K562 (cell line): ENCODE results near the gene RBMX. TPM values are rescaled to one million over a fixed set of nuclear protein-coding genes. Genes with fewer than 3 reads are reported as not detected.

Experiments
- CBX8 ChIP-seq: fragments of 200-600 bp; sonication (generic); IDR thresholded peaks from 2 replicates; pipeline ENCODE4 v1.6.1; 2012; ENCODE audit warnings: borderline replicate concordance, mixed run types, low read depth, mild to moderate bottlenecking, moderate library complexity, mixed read lengths, low read length, control low read depth, inconsistent platforms; ENCODE audit not compliant: poor library complexity, severe bottlenecking; ENCODE audit errors: extremely low read depth
- ERF ChIP-seq: fragments of 450-650 bp; formaldehyde crosslinking; IDR thresholded peaks from 2 replicates; pipeline ENCODE4 v1.4.0; 2020; ENCODE audit warnings: mild to moderate bottlenecking, mixed read lengths
- MYC ChIP-seq, 2 experiments: fragments of 250-450 bp in 1 of 2; sonication (Bioruptor Pico) in 1 of 2; IDR thresholded peaks; 2 replicates each; pipeline versions ENCODE4 v1.5.1 to v1.6.1; 2012 to 2021; ENCODE audit warnings: low read depth in 2 of 2, borderline replicate concordance in 1 of 2, improper control_type of control experiment in 1 of 2, low read length in 1 of 2, mild to moderate bottlenecking in 1 of 2, moderate library complexity in 1 of 2
- NUFIP1 ChIP-seq: fragments of 450-650 bp; IDR thresholded peaks from 2 replicates; pipeline ENCODE4 v1.6.1; 2018; ENCODE audit not compliant: partially characterized antibody
- POLR3G ChIP-seq: IDR thresholded peaks from 2 replicates; pipeline ENCODE4 v1.6.1; 2011; ENCODE audit not compliant: insufficient read length, insufficient replicate concordance; ENCODE audit errors: extremely low read depth
- PRPF4 ChIP-seq: fragments of 200-400 bp; formaldehyde crosslinking; IDR thresholded peaks from one replicate; pipeline ENCODE4 v1.6.1; 2017; ENCODE audit warnings: low read length, low read depth, mild to moderate bottlenecking; ENCODE audit not compliant: insufficient read depth, poor library complexity, severe bottlenecking
- SIN3A ChIP-seq, 2 experiments: fragments of 150-350 bp in 1 of 2; IDR thresholded peaks; 2 replicates each; pipeline ENCODE4 v1.6.1; 2011 to 2016; ENCODE audit warnings: borderline replicate concordance in 2 of 2, low read depth in 2 of 2, low read length in 2 of 2, mild to moderate bottlenecking in 2 of 2, moderate library complexity in 2 of 2; ENCODE audit not compliant: control insufficient read depth in 1 of 2
- TCFL5 ChIP-seq: fragments of 250-450 bp; sonication (Bioruptor Pico); conservative IDR thresholded peaks from 2 replicates; pipeline ENCODE4 v1.6.1; 2021; ENCODE audit warnings: mild to moderate bottlenecking, moderate library complexity, matching md5 sums
- ZC3H4 ChIP-seq: sonication (generic); formaldehyde crosslinking; IDR thresholded peaks from 2 replicates; pipeline ENCODE4 v1.9.0; 2021; ENCODE audit warnings: missing genetic modification reagents, borderline replicate concordance
- ZNF76 ChIP-seq: fragments of 250-450 bp; sonication (Bioruptor Pico); IDR thresholded peaks from 2 replicates; pipeline ENCODE4 v1.4.0; 2020; ENCODE audit warnings: mild to moderate bottlenecking, moderate library complexity, borderline replicate concordance
- polyA plus RNA-seq, 8 experiments: library from polyadenylated mRNA; depleted of rRNA in 4 of 8; stranded (reverse) in 5 of 8; unstranded in 3 of 8; fragments of >200 nt; fragmentation: Nextera tagmentation in 2 of 8; fragmentation: Illumina TruSeq in 1 of 8; extraction: Ambion mirVana in 2 of 8; extraction: Trizol in 1 of 8; gene quantifications; 2 replicates each; pipeline versions ENCODE4 v1.2.1 to v1.2.3, GENCODE V29; 2011 to 2014; ENCODE audit warnings: inconsistent platforms in 1 of 8, missing spikeins in 1 of 8
- total RNA-seq, 7 experiments: library from RNA; depleted of rRNA in 6 of 7; stranded (reverse); fragments of >200 nt in 6 of 7; fragmentation: Illumina TruSeq in 2 of 7; extraction: Trizol in 2 of 7; gene quantifications; 2 replicates each; pipeline versions ENCODE4 v1.2.1 to v1.2.3, GENCODE V29; 2011 to 2021; ENCODE audit warnings: low replicate concordance in 1 of 7
- TF ChIP-seq, protein P1 (sequence below): sonication (generic); formaldehyde crosslinking; IDR thresholded peaks from 2 replicates; pipeline ENCODE4 v1.8.0; 2023; ENCODE audit warnings: mild to moderate bottlenecking, missing genetic modification reagents
- TF ChIP-seq, protein P2 (sequence below): fragments of 200-800 bp; sonication (Bioruptor generic); IDR thresholded peaks from 2 replicates; pipeline ENCODE4 v1.6.1; 2016; ENCODE audit warnings: missing genetic modification characterization, missing compliant biosample characterization
- TF ChIP-seq, protein P3 (sequence below): sonication (generic); formaldehyde crosslinking; IDR thresholded peaks from 2 replicates; pipeline ENCODE4 v1.8.0; 2023; ENCODE audit warnings: mild to moderate bottlenecking, missing genetic modification reagents

RBMX gene
- total and polyA plus RNA-seq, 9 of the 15 experiments (the other 6 are each of a cell fraction or from before 2014, with no cell fraction given), result 405 to 671 (median 540) TPM

GRCh38 chrX:136880003-136880451 is 498 bp downstream of the RBMX start (continued):
- TF ChIP-seq ZNF76 (CRISPR knock-in tag) (no peak), POLR3G (no peak), MYC (IDR thresholded peaks at IDR 0.05; ENCODE audit: low read depth, low read length) (no peak), MYC (CRISPR knock-in tag; IDR thresholded peaks at IDR 0.05; ENCODE audit: borderline replicate concordance, low read depth) (no peak), ERF (CRISPR knock-in tag) (peak; percentile 61; the same call in 1 of the 2 replicates), TCFL5 (CRISPR knock-in tag) (no peak), PRPF4 (peak; percentile 60), CBX8 (no peak), ZC3H4 (CRISPR knock-in tag) (peak; percentile 91), NUFIP1 (no peak), SIN3A (IDR thresholded peaks at IDR 0.05; ENCODE audit: borderline replicate concordance in 2 of 2, control insufficient read depth in 1 of 2, low read depth in 2 of 2, low read length in 2 of 2) (0 out of 4 replicates have a peak, but pooled peaks of 1 of the 2 experiments have one; percentile 30)
- TF ChIP-seq, protein P1, sequence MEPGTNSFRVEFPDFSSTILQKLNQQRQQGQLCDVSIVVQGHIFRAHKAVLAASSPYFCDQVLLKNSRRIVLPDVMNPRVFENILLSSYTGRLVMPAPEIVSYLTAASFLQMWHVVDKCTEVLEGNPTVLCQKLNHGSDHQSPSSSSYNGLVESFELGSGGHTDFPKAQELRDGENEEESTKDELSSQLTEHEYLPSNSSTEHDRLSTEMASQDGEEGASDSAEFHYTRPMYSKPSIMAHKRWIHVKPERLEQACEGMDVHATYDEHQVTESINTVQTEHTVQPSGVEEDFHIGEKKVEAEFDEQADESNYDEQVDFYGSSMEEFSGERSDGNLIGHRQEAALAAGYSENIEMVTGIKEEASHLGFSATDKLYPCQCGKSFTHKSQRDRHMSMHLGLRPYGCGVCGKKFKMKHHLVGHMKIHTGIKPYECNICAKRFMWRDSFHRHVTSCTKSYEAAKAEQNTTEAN (CRISPR knock-in tag), result 0 out of 2 replicates have a peak, but pooled peaks have one; percentile 37
- TF ChIP-seq, protein P2, sequence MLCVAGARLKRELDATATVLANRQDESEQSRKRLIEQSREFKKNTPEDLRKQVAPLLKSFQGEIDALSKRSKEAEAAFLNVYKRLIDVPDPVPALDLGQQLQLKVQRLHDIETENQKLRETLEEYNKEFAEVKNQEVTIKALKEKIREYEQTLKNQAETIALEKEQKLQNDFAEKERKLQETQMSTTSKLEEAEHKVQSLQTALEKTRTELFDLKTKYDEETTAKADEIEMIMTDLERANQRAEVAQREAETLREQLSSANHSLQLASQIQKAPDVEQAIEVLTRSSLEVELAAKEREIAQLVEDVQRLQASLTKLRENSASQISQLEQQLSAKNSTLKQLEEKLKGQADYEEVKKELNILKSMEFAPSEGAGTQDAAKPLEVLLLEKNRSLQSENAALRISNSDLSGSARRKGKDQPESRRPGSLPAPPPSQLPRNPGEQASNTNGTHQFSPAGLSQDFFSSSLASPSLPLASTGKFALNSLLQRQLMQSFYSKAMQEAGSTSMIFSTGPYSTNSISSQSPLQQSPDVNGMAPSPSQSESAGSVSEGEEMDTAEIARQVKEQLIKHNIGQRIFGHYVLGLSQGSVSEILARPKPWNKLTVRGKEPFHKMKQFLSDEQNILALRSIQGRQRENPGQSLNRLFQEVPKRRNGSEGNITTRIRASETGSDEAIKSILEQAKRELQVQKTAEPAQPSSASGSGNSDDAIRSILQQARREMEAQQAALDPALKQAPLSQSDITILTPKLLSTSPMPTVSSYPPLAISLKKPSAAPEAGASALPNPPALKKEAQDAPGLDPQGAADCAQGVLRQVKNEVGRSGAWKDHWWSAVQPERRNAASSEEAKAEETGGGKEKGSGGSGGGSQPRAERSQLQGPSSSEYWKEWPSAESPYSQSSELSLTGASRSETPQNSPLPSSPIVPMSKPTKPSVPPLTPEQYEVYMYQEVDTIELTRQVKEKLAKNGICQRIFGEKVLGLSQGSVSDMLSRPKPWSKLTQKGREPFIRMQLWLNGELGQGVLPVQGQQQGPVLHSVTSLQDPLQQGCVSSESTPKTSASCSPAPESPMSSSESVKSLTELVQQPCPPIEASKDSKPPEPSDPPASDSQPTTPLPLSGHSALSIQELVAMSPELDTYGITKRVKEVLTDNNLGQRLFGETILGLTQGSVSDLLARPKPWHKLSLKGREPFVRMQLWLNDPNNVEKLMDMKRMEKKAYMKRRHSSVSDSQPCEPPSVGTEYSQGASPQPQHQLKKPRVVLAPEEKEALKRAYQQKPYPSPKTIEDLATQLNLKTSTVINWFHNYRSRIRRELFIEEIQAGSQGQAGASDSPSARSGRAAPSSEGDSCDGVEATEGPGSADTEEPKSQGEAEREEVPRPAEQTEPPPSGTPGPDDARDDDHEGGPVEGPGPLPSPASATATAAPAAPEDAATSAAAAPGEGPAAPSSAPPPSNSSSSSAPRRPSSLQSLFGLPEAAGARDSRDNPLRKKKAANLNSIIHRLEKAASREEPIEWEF (CRISPR knock-in tag), result no peak
- TF ChIP-seq, protein P3, sequence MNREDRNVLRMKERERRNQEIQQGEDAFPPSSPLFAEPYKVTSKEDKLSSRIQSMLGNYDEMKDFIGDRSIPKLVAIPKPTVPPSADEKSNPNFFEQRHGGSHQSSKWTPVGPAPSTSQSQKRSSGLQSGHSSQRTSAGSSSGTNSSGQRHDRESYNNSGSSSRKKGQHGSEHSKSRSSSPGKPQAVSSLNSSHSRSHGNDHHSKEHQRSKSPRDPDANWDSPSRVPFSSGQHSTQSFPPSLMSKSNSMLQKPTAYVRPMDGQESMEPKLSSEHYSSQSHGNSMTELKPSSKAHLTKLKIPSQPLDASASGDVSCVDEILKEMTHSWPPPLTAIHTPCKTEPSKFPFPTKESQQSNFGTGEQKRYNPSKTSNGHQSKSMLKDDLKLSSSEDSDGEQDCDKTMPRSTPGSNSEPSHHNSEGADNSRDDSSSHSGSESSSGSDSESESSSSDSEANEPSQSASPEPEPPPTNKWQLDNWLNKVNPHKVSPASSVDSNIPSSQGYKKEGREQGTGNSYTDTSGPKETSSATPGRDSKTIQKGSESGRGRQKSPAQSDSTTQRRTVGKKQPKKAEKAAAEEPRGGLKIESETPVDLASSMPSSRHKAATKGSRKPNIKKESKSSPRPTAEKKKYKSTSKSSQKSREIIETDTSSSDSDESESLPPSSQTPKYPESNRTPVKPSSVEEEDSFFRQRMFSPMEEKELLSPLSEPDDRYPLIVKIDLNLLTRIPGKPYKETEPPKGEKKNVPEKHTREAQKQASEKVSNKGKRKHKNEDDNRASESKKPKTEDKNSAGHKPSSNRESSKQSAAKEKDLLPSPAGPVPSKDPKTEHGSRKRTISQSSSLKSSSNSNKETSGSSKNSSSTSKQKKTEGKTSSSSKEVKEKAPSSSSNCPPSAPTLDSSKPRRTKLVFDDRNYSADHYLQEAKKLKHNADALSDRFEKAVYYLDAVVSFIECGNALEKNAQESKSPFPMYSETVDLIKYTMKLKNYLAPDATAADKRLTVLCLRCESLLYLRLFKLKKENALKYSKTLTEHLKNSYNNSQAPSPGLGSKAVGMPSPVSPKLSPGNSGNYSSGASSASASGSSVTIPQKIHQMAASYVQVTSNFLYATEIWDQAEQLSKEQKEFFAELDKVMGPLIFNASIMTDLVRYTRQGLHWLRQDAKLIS (CRISPR knock-in tag), result peak; percentile 91; the same call in 1 of the 2 replicates
